Measurements from ENCODE around the gene SORL1.

SORL1 gene

GRCh38 chr11:121552644-121553043 is 100.5 kb downstream of the SORL1 start:
- TF ChIP-seq CTCF (IDR thresholded peaks at IDR 0.05; ENCODE audit: low read depth, low read length) (no peak), MAX (IDR thresholded peaks at IDR 0.05; ENCODE audit: low read depth, low read length) (no peak), MYC (IDR thresholded peaks at IDR 0.05; ENCODE audit: low read depth, low read length) (no peak), POLR2A (IDR thresholded peaks at IDR 0.05; ENCODE audit: extremely low read depth, insufficient read length) (no peak)
- no peak overlapping the region for H3K4me3 ChIP-seq (ENCODE audit: low read depth, low read length)
- DNase-seq (ENCODE audit: low read depth) = no peak

GRCh38 chr11:121553389-121553788 is 101.3 kb downstream of the SORL1 start:
- no peak for DNase-seq (ENCODE audit: low read depth)
- TF ChIP-seq POLR2A (IDR thresholded peaks at IDR 0.05; ENCODE audit: extremely low read depth, insufficient read length) = no peak
- TF ChIP-seq MYC (IDR thresholded peaks at IDR 0.05; ENCODE audit: low read depth, low read length) = no peak
- TF ChIP-seq CTCF (IDR thresholded peaks at IDR 0.05; ENCODE audit: low read depth, low read length) = no peak
- no peak for TF ChIP-seq MAX (IDR thresholded peaks at IDR 0.05; ENCODE audit: low read depth, low read length)
- no peak overlapping the region for H3K4me3 ChIP-seq (ENCODE audit: low read depth, low read length)

GRCh38 chr11:121553806-121554205 is 101.7 kb downstream of the SORL1 start:
- DNase-seq (ENCODE audit: low read depth) = no peak
- H3K4me3 ChIP-seq (ENCODE audit: low read depth, low read length) = no peak overlapping the region
- no peak for TF ChIP-seq MYC (IDR thresholded peaks at IDR 0.05; ENCODE audit: low read depth, low read length)
- TF ChIP-seq CTCF (IDR thresholded peaks at IDR 0.05; ENCODE audit: low read depth, low read length) = no peak
- no peak for TF ChIP-seq POLR2A (IDR thresholded peaks at IDR 0.05; ENCODE audit: extremely low read depth, insufficient read length)
- TF ChIP-seq MAX (IDR thresholded peaks at IDR 0.05; ENCODE audit: low read depth, low read length) = no peak

- no peak for DNase-seq (ENCODE audit: low read depth)
- TF ChIP-seq POLR2A (IDR thresholded peaks at IDR 0.05; ENCODE audit: extremely low read depth, insufficient read length) (no peak), MYC (IDR thresholded peaks at IDR 0.05; ENCODE audit: low read depth, low read length) (no peak), CTCF (IDR thresholded peaks at IDR 0.05; ENCODE audit: low read depth, low read length) (no peak), MAX (IDR thresholded peaks at IDR 0.05; ENCODE audit: low read depth, low read length) (no peak)
- H3K4me3 ChIP-seq (ENCODE audit: low read depth, low read length) = no peak overlapping the region
Measured at GRCh38 chr11:121554552-121554951, 102.4 kb downstream of the SORL1 start.

- TF ChIP-seq CTCF (IDR thresholded peaks at IDR 0.05; ENCODE audit: low read depth, low read length) (no peak), MAX (IDR thresholded peaks at IDR 0.05; ENCODE audit: low read depth, low read length) (no peak), POLR2A (IDR thresholded peaks at IDR 0.05; ENCODE audit: extremely low read depth, insufficient read length) (no peak), MYC (IDR thresholded peaks at IDR 0.05; ENCODE audit: low read depth, low read length) (no peak)
- no peak for DNase-seq (ENCODE audit: low read depth)
- H3K4me3 ChIP-seq (ENCODE audit: low read depth, low read length) = no peak overlapping the region
Measured at GRCh38 chr11:121555121-121555520, 103.0 kb downstream of the SORL1 start.

GRCh38 chr11:121556937-121557336 is 104.8 kb downstream of the SORL1 start:
- TF ChIP-seq POLR2A (IDR thresholded peaks at IDR 0.05; ENCODE audit: extremely low read depth, insufficient read length) = no peak
- no peak for TF ChIP-seq CTCF (IDR thresholded peaks at IDR 0.05; ENCODE audit: low read depth, low read length)
- TF ChIP-seq MAX (IDR thresholded peaks at IDR 0.05; ENCODE audit: low read depth, low read length) = no peak
- no peak for TF ChIP-seq MYC (IDR thresholded peaks at IDR 0.05; ENCODE audit: low read depth, low read length)

More at GRCh38 chr11:121556937-121557336, 104.8 kb downstream of the SORL1 start:
- no peak overlapping the region for H3K4me3 ChIP-seq (ENCODE audit: low read depth, low read length)
- no peak for DNase-seq (ENCODE audit: low read depth)
